SH-SY5Y (cell line): ENCODE results near the gene CEACAM5.

Experiments
- GATA2 ChIP-seq: IDR thresholded peaks from 2 replicates; pipeline ENCODE4 v1.6.1; 2011; ENCODE audit warnings: mild to moderate bottlenecking, low read depth, low read length
- GATA3 ChIP-seq: IDR thresholded peaks from 2 replicates; pipeline ENCODE4 v1.6.1; 2011; ENCODE audit warnings: low read depth, mild to moderate bottlenecking, low read length, moderate library complexity

Gene CEACAM5

DNA sequence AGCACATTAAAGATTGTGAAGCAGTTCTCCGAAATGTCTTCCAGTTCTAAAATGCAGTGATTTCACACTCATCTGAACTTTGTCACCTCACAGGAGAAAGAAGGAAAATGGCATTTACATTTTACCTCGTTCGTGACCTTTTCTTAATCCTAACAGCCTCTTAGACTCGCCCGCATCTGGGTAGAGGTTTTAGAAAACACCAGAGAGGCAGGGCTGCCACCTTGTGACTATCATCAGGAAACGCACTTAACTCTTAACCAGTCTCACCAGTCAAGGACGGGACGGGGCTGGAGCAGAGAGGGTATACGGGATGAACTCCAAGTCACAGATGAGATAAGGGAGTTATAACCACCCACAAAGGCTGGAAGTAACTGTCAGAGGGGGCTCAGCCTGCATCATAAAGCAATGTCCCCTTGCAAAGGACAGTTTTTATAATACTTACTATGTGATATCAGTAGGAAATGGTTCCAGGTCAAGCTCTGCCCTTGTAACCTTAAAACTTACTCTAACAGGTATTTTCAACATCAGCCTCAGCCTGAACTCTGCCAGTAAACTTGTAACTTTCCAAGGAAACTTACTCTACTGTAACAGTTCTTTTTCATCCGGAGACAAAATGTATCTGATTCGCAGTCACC lies 38.3 kb downstream of the CEACAM5 start:
- no peak for TF ChIP-seq GATA2

DNA sequence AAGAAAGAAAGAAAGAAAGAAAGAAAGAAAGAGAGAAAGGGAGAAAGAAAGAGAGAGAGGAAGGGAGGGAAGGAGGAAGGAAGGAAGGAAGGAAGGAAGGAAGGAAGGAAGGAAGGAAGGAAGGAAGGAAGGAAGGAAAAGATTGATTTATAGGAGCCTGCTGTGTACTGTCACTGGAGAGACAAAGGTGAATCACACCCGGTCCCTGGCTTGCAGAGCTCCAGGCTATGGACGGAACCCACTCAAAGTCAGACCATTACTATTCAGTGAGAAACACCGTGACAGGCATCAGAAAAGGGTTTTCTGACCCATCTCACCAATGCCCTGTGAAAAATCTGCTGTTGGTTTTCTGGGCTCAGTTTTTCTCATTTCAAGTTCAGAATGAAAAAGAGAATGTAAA lies 39.6 kb downstream of the CEACAM5 start:
- TF ChIP-seq GATA2 (no peak), GATA3 (no peak)

DNA sequence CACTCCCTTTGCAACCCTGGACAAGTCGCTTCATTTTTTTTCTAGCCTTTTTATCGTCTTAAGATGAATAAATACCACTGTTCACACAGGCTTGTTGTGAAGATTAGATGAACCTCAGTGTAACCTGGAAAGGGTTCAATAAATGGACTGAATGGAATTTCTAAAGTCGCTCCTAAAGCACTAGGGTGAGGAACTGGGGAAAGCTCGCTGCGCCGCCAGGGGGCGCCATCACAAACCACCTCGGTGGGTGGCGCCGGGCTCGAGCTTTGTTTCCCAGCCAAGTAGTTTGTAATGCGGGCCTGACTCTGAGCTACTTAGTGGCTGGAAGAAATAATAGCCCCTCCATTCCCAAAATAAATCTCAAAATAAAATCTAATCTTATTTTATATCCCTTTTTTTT lies 44.7 kb downstream of the CEACAM5 start:
- no peak for TF ChIP-seq GATA2
- no peak for TF ChIP-seq GATA3

DNA sequence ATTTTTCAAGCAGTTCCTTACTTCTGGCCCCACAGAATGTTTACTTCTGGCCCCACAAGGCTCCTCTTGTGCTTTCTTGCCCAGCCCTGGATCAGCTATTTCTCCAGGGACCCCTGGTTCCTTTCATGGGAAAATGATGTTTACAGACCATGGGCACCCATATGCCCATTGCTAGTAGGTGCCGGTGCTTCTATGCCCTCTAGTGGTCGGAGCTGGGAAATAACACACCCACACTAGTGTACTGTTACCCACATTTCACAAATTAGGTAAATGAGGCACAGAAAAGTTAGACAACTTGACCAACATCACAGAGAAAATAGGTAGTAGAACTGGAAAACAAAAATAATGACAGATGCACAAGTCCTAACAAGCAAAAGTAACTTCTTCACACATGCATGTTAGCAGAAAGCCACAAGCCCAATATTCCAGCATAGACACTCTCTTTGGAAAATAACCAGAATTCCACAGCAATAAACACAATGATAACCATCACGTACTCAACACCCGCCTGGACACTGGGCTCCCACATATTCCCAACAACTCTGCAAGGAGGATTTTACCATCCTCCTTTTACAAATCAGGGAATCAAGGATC lies 45.6 kb downstream of the CEACAM5 start:
- TF ChIP-seq GATA3 (no peak), GATA2 (no peak)

DNA sequence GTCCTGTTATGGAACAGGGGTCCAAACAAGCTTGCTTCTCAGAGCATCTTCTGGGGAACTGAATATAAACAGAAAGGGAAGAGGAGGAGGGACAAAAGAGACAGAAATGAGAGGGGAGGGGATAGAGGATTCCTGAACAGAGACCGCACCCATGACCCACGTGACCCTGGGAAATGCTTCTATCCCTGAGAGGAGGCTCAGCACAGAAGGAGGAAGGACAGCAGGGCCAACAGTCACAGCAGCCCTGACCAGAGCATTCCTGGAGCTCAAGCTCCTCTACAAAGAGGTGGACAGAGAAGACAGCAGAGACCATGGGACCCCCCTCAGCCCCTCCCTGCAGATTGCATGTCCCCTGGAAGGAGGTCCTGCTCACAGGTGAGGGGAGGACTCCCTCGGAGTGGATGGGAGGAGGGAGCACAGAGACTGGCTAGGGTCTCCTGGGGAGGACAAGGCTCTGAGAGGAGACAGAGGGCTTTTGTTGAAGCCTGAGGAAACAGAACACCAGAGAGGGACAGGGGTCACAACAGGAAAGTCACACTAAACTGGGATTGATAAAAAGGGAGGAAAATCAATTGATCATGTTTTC lies 47.0 kb downstream of the CEACAM5 start, which contains the start of gene CEACAM6:
CEACAM6 (plus strand) TSS at position 203 of the 586 bp plus-strand sequence; CDS start at position 312, 109 bp downstream.
- TF ChIP-seq GATA2 (no peak), GATA3 (no peak)

DNA sequence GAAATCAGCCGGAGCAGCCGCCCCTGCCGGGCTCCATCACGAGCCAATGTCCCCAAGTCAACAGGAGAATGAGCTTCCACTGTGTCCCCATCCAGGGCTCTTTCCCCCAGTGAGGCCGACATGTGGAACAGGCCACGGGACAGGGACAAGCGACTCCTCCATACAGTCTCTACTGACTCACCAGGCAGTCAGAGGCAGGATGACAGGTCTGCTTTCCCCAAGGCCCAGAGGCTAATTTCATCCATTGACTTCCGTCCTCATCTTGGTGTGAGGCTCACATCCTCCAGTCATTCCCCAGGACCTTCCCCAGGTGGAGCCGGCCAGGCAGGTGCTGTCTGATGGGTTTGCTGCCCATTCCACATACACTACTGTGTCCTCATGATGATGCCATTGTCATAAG lies 50.4 kb downstream of the CEACAM5 start:
- TF ChIP-seq GATA3 = no peak
- no peak for TF ChIP-seq GATA2

- TF ChIP-seq GATA3 = no peak
These were observed 58.7 kb downstream of the CEACAM5 start for GRCh38 chr19:41767115-41767514.

DNA sequence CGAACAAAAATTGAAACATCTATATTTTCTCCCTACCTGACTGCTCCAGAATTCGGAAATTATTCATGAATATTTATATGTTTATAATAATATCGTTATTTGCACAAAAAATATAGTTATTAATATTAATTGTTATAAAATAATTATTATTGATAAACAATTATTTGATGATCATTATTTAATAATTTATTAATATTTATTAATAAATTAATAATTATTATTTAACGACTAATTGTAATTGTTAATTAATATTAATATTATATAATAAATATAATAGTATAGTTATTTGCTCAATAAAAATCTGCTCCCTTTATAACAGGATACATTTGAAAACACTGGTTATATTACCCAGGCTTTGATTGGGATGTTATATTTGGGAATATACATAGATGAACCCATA lies 61.2 kb downstream of the CEACAM5 start:
- no peak for TF ChIP-seq GATA3
- no peak for TF ChIP-seq GATA2

GRCh38 chr19:41771410-41771809 lies 63.0 kb downstream of the CEACAM5 start:
- no peak for TF ChIP-seq GATA3
- TF ChIP-seq GATA2 = no peak

GRCh38 chr19:41774515-41774980 lies 66.1 kb downstream of the CEACAM5 start:
- TF ChIP-seq GATA3 = no peak
- no peak for TF ChIP-seq GATA2

DNA sequence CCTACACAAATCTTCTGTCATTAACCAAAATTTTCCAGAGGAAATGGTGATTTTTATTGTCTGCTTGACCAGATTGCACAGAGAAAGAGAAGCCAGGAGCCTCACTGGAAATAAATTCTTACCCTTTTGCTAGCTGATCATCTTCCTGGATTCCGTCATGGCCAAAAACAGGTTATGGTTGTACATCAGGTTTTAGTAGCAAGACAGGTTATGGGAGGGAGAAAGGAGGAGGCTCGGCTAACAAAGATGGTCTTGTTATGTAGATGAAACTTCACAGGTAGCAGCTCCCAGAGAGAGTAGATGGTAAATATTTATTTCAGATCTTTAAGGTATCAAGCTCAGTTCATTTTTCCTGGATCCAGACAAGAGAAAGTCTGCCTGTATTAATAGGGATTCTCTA lies 68.3 kb downstream of the CEACAM5 start:
- TF ChIP-seq GATA2 (no peak), GATA3 (no peak)
